H1 (cell line): ENCODE data around the gene PIAS1. TPM values are rescaled to one million over a fixed set of nuclear protein-coding genes. Genes with fewer than 3 reads are reported as not detected.

ENCODE experiments used
- CTCF ChIA-PET: fragments of 300-600 bp; sonication (Branson Sonifier 250); formaldehyde crosslinking; loops from one replicate; lab custom pipeline; 2021; ENCODE audit not compliant: partially characterized antibody; lab: Charles Lee
- POLR2A ChIA-PET: fragments of 300-600 bp; sonication (Branson Sonifier 250); formaldehyde crosslinking; loops from one replicate; lab custom pipeline; 2021; ENCODE audit warnings: inconsistent platforms; ENCODE audit not compliant: partially characterized antibody; lab: Charles Lee
- DNase-seq, 2 experiments: peaks; one replicate each; pipeline versions ENCODE4 v3.0.0 to v3.0.0-alpha.2; 2010 to 2022; ENCODE audit warnings: low spot score in 2 of 2, low read depth in 1 of 2, mixed read lengths in 1 of 2
- FAIRE-seq: peaks from 2 replicates; lab custom pipeline; 2011; peaks lifted over from hg19 to GRCh38; lab: Jason Lieb, UNC
- H2AFZ ChIP-seq: 2 replicates; pipeline ENCODE4 v1.8.1; 2012; ENCODE audit warnings: low read length, inconsistent platforms
- H2AK5ac ChIP-seq: 2 replicates; pipeline ENCODE4 v1.6.1; 2013; ENCODE audit warnings: low read depth, low read length
- H2BK120ac ChIP-seq: replicated peaks from 2 replicates; pipeline ENCODE3; 2013; ENCODE audit warnings: low read depth, low read length, inconsistent platforms
- H2BK12ac ChIP-seq: 2 replicates; pipeline ENCODE4 v1.6.1; 2013; ENCODE audit warnings: low read depth, low read length
- H2BK15ac ChIP-seq: 2 replicates; pipeline ENCODE4 v1.6.1; 2013; ENCODE audit warnings: low read length
- H2BK20ac ChIP-seq: 2 replicates; pipeline ENCODE4 v1.6.1; 2013; ENCODE audit warnings: low read length
- H2BK5ac ChIP-seq: 2 replicates; pipeline ENCODE4 v1.6.1; 2013; ENCODE audit warnings: low read depth, low read length
- H3K14ac ChIP-seq: 2 replicates; pipeline ENCODE4 v1.6.1; 2013; ENCODE audit warnings: inconsistent platforms; ENCODE audit not compliant: insufficient read length
- H3K18ac ChIP-seq: 2 replicates; pipeline ENCODE4 v1.6.1; 2013; ENCODE audit warnings: low read length; ENCODE audit errors: extremely low read depth
- H3K23ac ChIP-seq: 2 replicates; pipeline ENCODE4 v1.6.1; 2013; ENCODE audit warnings: inconsistent platforms; ENCODE audit not compliant: insufficient read length
- H3K23me2 ChIP-seq: 2 replicates; pipeline ENCODE4 v1.6.1; 2013; ENCODE audit warnings: low read depth, low read length
- H3K27ac ChIP-seq: 2 replicates; pipeline ENCODE4 v1.6.1; 2011; ENCODE audit warnings: low read depth, low read length, inconsistent platforms
- H3K27me3 ChIP-seq, 4 experiments: replicated peaks in 1 of 4; 1 replicate in 1 of 4; 2 replicates in 3 of 4; pipeline versions ENCODE4 v1.6.1 to v1.8.1; 2011 to 2013; ENCODE audit warnings: low read length in 3 of 4, mild to moderate bottlenecking in 3 of 4, inconsistent platforms in 2 of 4, mixed read lengths in 2 of 4, moderate library complexity in 1 of 4; ENCODE audit not compliant: control insufficient read depth in 3 of 4, insufficient read depth in 3 of 4; ENCODE audit errors: extremely low read depth in 1 of 4
- H3K36me3 ChIP-seq, 4 experiments: 2 replicates each; pipeline versions ENCODE4 v1.6.1 to v1.8.1; 2011 to 2013; ENCODE audit warnings: mild to moderate bottlenecking in 4 of 4, low read length in 3 of 4, moderate library complexity in 2 of 4, control low read depth in 1 of 4, inconsistent platforms in 1 of 4; ENCODE audit not compliant: insufficient read depth in 4 of 4, control insufficient read depth in 2 of 4
- H3K4ac ChIP-seq: replicated peaks from 2 replicates; pipeline ENCODE3; 2013; ENCODE audit warnings: low read length, low read depth, mixed read lengths, inconsistent platforms; ENCODE audit not compliant: insufficient read length
- H3K4me1 ChIP-seq, 4 experiments: replicated peaks in 1 of 4; 1 replicate in 1 of 4; 2 replicates in 3 of 4; pipeline versions ENCODE4 v1.6.1 to v1.8.1; 2011 to 2013; ENCODE audit warnings: low read length in 3 of 4, inconsistent platforms in 2 of 4, mixed read lengths in 1 of 4; ENCODE audit not compliant: insufficient read depth in 4 of 4, control insufficient read depth in 3 of 4
- H3K4me2 ChIP-seq, 2 experiments: 2 replicates each; pipeline versions ENCODE4 v1.6.1 to v1.8.1; 2011 to 2013; ENCODE audit warnings: low read depth in 2 of 2, low read length in 2 of 2, control low read depth in 1 of 2, inconsistent platforms in 1 of 2, mild to moderate bottlenecking in 1 of 2; ENCODE audit not compliant: insufficient read depth in 1 of 2
- H3K4me3 ChIP-seq, 4 experiments: fragments of 200-600, 300-600 bp in 1 of 4; sonication (generic), shearing (Covaris generic), sonication (Bioruptor Twin) in 1 of 4; 2 replicates each; pipeline versions ENCODE4 v1.5.1 to v1.8.1; 2011 to 2016; ENCODE audit warnings: low read length in 4 of 4, low read depth in 3 of 4, control low read depth in 2 of 4, inconsistent platforms in 2 of 4, mild to moderate bottlenecking in 2 of 4, mixed read lengths in 1 of 4, moderate library complexity in 1 of 4; ENCODE audit not compliant: insufficient read depth in 2 of 4; ENCODE audit errors: extremely low read depth in 1 of 4
- H3K56ac ChIP-seq: replicated peaks from 2 replicates; pipeline ENCODE3; 2013; ENCODE audit warnings: low read depth, mild to moderate bottlenecking, mixed read lengths, low read length, inconsistent platforms; ENCODE audit not compliant: insufficient read length
- H3K79me1 ChIP-seq: 2 replicates; pipeline ENCODE4 v1.6.1; 2013; ENCODE audit warnings: low read depth, low read length, control low read depth
- H3K79me2 ChIP-seq, 2 experiments: 2 replicates each; pipeline versions ENCODE4 v1.6.1 to v1.8.1; 2012 to 2013; ENCODE audit warnings: low read length in 2 of 2, mild to moderate bottlenecking in 2 of 2, inconsistent platforms in 1 of 2; ENCODE audit not compliant: insufficient read depth in 2 of 2, control insufficient read depth in 1 of 2
- H3K9ac ChIP-seq, 4 experiments: replicated peaks in 1 of 4; 1 replicate in 1 of 4; 2 replicates in 3 of 4; pipeline versions ENCODE4 v1.6.1 to v1.8.1; 2011 to 2013; ENCODE audit warnings: low read depth in 3 of 4, low read length in 3 of 4, control low read depth in 2 of 4, mild to moderate bottlenecking in 2 of 4, moderate library complexity in 2 of 4, inconsistent platforms in 1 of 4; ENCODE audit errors: extremely low read depth in 1 of 4
- H3K9me3 ChIP-seq, 2 experiments: 2 replicates each; pipeline versions ENCODE4 v1.6.1 to v1.8.1; 2012 to 2013; ENCODE audit warnings: mild to moderate bottlenecking in 2 of 2, moderate library complexity in 2 of 2, control low read depth in 1 of 2, inconsistent platforms in 1 of 2, low read depth in 1 of 2, low read length in 1 of 2, mixed read lengths in 1 of 2; ENCODE audit not compliant: insufficient read depth in 2 of 2
- H4K20me1 ChIP-seq, 2 experiments: replicated peaks in 1 of 2; 2 replicates each; pipeline versions ENCODE3 to v1.8.1; 2011 to 2013; ENCODE audit warnings: inconsistent platforms in 2 of 2, low read length in 2 of 2, mild to moderate bottlenecking in 1 of 2; ENCODE audit not compliant: insufficient read depth in 2 of 2, control insufficient read depth in 1 of 2
- H4K5ac ChIP-seq: 2 replicates; pipeline ENCODE4 v1.6.1; 2013; ENCODE audit warnings: low read length, low read depth, mixed read lengths, inconsistent platforms; ENCODE audit not compliant: insufficient read length
- H4K8ac ChIP-seq: 2 replicates; pipeline ENCODE4 v1.8.0; 2013; ENCODE audit warnings: mild to moderate bottlenecking, moderate library complexity, low read length, inconsistent platforms; ENCODE audit not compliant: insufficient read depth; ENCODE audit errors: extremely low read depth
- H4K91ac ChIP-seq: replicated peaks from 2 replicates; pipeline ENCODE3; 2013; ENCODE audit warnings: low read length, mixed read lengths, inconsistent platforms; ENCODE audit not compliant: insufficient read length
- ASH2L ChIP-seq: fragments of 200-600, 300-600 bp; sonication (generic); IDR thresholded peaks from one replicate; pipeline ENCODE4 v1.7.1; 2017; ENCODE audit warnings: low read length
- BACH1 ChIP-seq: IDR thresholded peaks from 2 replicates; pipeline ENCODE4 v1.6.1; 2012; ENCODE audit warnings: low read length, improper control_type of control experiment
- EP300 ChIP-seq, 2 experiments: IDR thresholded peaks; 1 replicate in 1 of 2; 2 replicates in 1 of 2; pipeline ENCODE4 v1.6.1; 2011 to 2012; ENCODE audit warnings: low read depth in 2 of 2, low read length in 2 of 2, mild to moderate bottlenecking in 2 of 2, borderline replicate concordance in 1 of 2, inconsistent platforms in 1 of 2, moderate library complexity in 1 of 2
- JUN ChIP-seq: IDR thresholded peaks from 2 replicates; pipeline ENCODE4 v1.6.1; 2011; ENCODE audit warnings: low read depth, mild to moderate bottlenecking, improper control_type of control experiment, low read length
- JUND ChIP-seq: IDR thresholded peaks from 2 replicates; pipeline ENCODE4 v1.6.1; 2011; ENCODE audit warnings: mild to moderate bottlenecking, improper control_type of control experiment, low read length
- SIN3A ChIP-seq, 2 experiments: IDR thresholded peaks in 1 of 2; conservative IDR thresholded peaks in 1 of 2; 2 replicates each; pipeline ENCODE4 v1.6.1; 2011 to 2012; ENCODE audit warnings: low read length in 2 of 2, improper control_type of control experiment in 1 of 2, low read depth in 1 of 2, mild to moderate bottlenecking in 1 of 2
- TBP ChIP-seq: IDR thresholded peaks from 2 replicates; pipeline ENCODE4 v1.6.1; 2011; ENCODE audit warnings: low read depth, low read length, improper control_type of control experiment
- WGBS, 2 experiments: shearing (Covaris generic) in 1 of 2; methylation state at CpG; one replicate each; pipeline versions ENCODE4 v1.1.6 to v1.1.7; 2013 to 2015; ENCODE audit warnings: low lambda C conversion rate in 2 of 2, mixed read lengths in 2 of 2, inconsistent platforms in 1 of 2, low coverage in 1 of 2, missing lambda C conversion rate in 1 of 2; ENCODE audit not compliant: insufficient replicate concordance in 2 of 2, insufficient coverage in 1 of 2, insufficient read length in 1 of 2; ENCODE audit errors: extremely low coverage in 1 of 2, missing lambda C conversion rate in 1 of 2; 5-methylcytosine and 5-hydroxymethylcytosine counted together
- polyA plus RNA-seq, 7 experiments: library from polyadenylated mRNA; depleted of rRNA in 3 of 7; stranded (reverse) in 5 of 7; unstranded in 2 of 7; fragments of >200 nt in 5 of 7; fragments of 200-250 nt in 2 of 7; gene quantifications; 1 replicate in 5 of 7; 2 replicates in 1 of 7; 4 replicates in 1 of 7; pipeline versions ENCODE4 v1.2.1 to v1.2.3, GENCODE V29; 2011 to 2013; ENCODE audit warnings: missing spikeins in 2 of 7, mixed read lengths in 2 of 7
- total RNA-seq: library from RNA; stranded (reverse); fragmentation: NEBNext Ultra II Directional; extraction: Animal tissue kit (Norgen Biotek cat#: 25700); gene quantifications from 2 replicates; pipeline ENCODE4 v1.2.1, GENCODE V29; 2021
- TF ChIP-seq, protein P1 (sequence below): IDR thresholded peaks from 2 replicates; pipeline ENCODE4 v1.6.1; 2012; ENCODE audit warnings: low read length, inconsistent platforms

The PIAS1 gene
- total and polyA plus RNA-seq, 2 of the 8 experiments (the other 6 are each of a cell fraction or from before 2014, with no cell fraction given): 30.8 to 34.5 TPM

DNA sequence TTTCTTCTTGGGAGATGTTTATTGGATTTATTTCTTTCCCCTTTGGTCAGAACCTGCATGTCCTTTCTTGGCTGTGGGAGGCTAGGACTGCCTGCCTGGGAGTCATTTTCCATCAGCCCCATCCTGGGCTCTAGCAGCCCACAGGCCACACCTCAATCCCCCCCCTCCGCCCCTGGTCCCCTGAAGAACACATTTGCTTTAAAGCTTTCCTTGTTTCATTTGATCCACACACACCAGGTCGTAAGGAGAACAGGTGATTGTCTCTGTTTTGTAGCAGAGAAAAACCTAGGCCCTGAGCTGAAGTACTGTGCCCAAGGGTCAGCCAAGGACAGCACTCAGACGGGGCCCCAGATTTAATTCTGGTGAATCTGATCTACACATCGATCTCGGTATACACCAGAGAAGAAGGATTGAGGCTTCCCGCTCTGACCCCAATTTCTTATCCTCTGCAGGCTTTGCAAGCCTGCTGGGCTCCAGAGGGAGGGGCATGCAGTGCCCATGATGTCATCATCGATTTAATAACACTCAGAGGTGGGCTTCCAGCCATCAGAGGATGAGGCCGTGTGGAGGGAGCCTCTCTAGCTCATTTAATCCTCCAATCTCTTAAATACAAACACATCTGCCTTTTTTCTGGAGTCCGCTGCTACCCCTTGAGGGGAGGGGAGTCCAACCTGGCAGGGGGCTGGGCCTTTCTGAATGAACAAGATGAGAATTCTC lies 177.1 kb downstream of the PIAS1 start:
- no peak for FAIRE-seq
- H2BK15ac ChIP-seq: no peak overlapping the region
- H3K4me2 ChIP-seq: no peak overlapping the region; a peak in 1 of 4 replicates
- peaks cover 4% of the 10 kb centered on the region in 2 experiments for H4K20me1 ChIP-seq
- no peak overlapping the region for H2BK5ac ChIP-seq
- no peak overlapping the region for H2AFZ ChIP-seq
- TF ChIP-seq JUN: no peak
- TF ChIP-seq, protein P1, sequence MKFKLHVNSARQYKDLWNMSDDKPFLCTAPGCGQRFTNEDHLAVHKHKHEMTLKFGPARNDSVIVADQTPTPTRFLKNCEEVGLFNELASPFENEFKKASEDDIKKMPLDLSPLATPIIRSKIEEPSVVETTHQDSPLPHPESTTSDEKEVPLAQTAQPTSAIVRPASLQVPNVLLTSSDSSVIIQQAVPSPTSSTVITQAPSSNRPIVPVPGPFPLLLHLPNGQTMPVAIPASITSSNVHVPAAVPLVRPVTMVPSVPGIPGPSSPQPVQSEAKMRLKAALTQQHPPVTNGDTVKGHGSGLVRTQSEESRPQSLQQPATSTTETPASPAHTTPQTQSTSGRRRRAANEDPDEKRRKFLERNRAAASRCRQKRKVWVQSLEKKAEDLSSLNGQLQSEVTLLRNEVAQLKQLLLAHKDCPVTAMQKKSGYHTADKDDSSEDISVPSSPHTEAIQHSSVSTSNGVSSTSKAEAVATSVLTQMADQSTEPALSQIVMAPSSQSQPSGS: no peak
- TF ChIP-seq JUND: no peak
- no peak for TF ChIP-seq BACH1
- no peak for TF ChIP-seq EP300 (IDR thresholded peaks at IDR 0.05; ENCODE audit: borderline replicate concordance in 1 of 2, low read depth in 2 of 2, low read length in 2 of 2)
- no peak for TF ChIP-seq SIN3A (conservative IDR thresholded peaks at IDR 0.05 in 1 of 2, IDR thresholded peaks at IDR 0.05 in 1 of 2; ENCODE audit: low read depth in 1 of 2, low read length in 2 of 2)
- TF ChIP-seq ASH2L: no peak
- TF ChIP-seq TBP: no peak
- no peak overlapping the region for H2BK12ac ChIP-seq
- no peak overlapping the region for H2BK120ac ChIP-seq
- H3K79me2 ChIP-seq: peaks cover 15 to 28% of the 10 kb centered on the region in 2 experiments
- peaks cover 7 to 17% (median 11%) of the 10 kb centered on the region in 4 experiments for H3K4me1 ChIP-seq
- no peak overlapping the region for H3K14ac ChIP-seq
- H3K18ac ChIP-seq: no peak overlapping the region
- H3K4me3 ChIP-seq: no peak overlapping the region
- peaks cover 16% of the 10 kb centered on the region for H3K79me1 ChIP-seq
- no peak overlapping the region for H3K56ac ChIP-seq
- H4K91ac ChIP-seq: no peak overlapping the region
- WGBS, 2 experiments: 85% methylated on average over 9 of the region's 9 CpGs; no CpG with 5 or more reads in 1 of the 2 experiments
- ChIA-PET CTCF (interaction anchor here (3.7 to 6.3 kb wide), 3 partner anchors 22 to 84 kb away, joined by 13 to 26 read pairs (median 20); no protein-coding TSS in a partner anchor), POLR2A (interaction anchor here (1.4 to 4.6 kb wide), 3 partner anchors 14 to 47 kb away, joined by 3 to 38 read pairs (median 29); partner anchors contain the start of gene FEM1B)
- no peak overlapping the region for H4K8ac ChIP-seq
- H2BK20ac ChIP-seq: no peak overlapping the region
- no peak overlapping the region for H4K5ac ChIP-seq
- no peak overlapping the region for H2AK5ac ChIP-seq
- H3K4ac ChIP-seq: no peak overlapping the region
- peak in 1 of 2 experiments; percentile 38 for DNase-seq
- peaks cover 0 to 2% (median 0%) of the 10 kb centered on the region in 4 experiments; a peak in 1 of 7 replicates for H3K27me3 ChIP-seq
- H3K9ac ChIP-seq: no peak overlapping the region
- H3K23ac ChIP-seq: no peak overlapping the region
- H3K9me3 ChIP-seq: no peaks in the 10 kb centered on the region
- H3K27ac ChIP-seq: no peak overlapping the region
- H3K36me3 ChIP-seq: no peaks in the 10 kb centered on the region
- peaks cover 13% of the 10 kb centered on the region for H3K23me2 ChIP-seq
